KOPT-K1 (cell line): ENCODE data around the gene RPP14.
"Not testable (repeated sequence)": the region's sequence is repeated elsewhere in the genome, so short reads cannot be mapped to it uniquely, and the experiment has no call there.

Experiments
- H3K27ac ChIP-seq: fragments of 200-600 bp; sonication (generic); 2 replicates; pipeline ENCODE4 v1.5.1; 2016; ENCODE audit warnings: antibody characterized with exemption, mild to moderate bottlenecking, low read depth, low read length; ENCODE audit not compliant: poor library complexity, severe bottlenecking
- H3K36me3 ChIP-seq: fragments of 200-600 bp; sonication (generic); 2 replicates; pipeline ENCODE4 v1.5.1; 2017; ENCODE audit warnings: antibody characterized with exemption, mild to moderate bottlenecking, low read length, moderate library complexity; ENCODE audit not compliant: insufficient read depth
- H3K9me3 ChIP-seq: fragments of 200-600 bp; sonication (generic); 2 replicates; pipeline ENCODE4 v1.5.1; 2017; ENCODE audit warnings: antibody characterized with exemption, low read length, mild to moderate bottlenecking; ENCODE audit not compliant: insufficient read depth, poor library complexity, severe bottlenecking

Gene RPP14

GRCh38 chr3:58305882-58306711, at the start of gene RPP14, which contains the start of gene HTD2:
Gene RPP14, plus strand, starts transcription at chr3:58306245. Its CDS starts 4,085 bp downstream, at chr3:58310330.
Gene HTD2, plus strand, starts transcription at chr3:58306520. Its CDS starts 11,094 bp downstream, at chr3:58317614.
- Histone ChIP-seq H3K9me3 (peaks cover 9% of the 10 kb centered on the region), H3K36me3 (peaks cover 32% of the 10 kb centered on the region)

DNA sequence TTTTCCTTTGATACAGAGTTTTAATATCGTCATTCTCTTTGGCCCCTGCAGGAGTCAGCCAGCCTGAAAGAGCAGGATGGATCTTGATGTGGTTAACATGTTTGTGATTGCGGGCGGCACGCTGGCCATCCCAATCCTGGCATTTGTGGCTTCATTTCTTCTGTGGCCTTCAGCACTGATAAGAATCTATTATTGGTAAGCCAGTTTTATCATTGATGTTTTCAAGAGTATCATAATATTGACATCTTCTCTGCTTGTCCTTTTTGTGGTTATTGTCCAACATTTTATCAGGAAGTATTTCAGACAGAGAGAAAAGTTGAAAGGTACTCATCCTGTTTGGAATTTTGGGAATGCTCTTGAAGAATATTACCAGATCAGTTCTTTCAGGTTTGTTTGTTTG, 49.5 kb upstream of the RPP14 start:
- no peak overlapping the region for H3K27ac ChIP-seq
- no peaks in the 10 kb centered on the region for H3K9me3 ChIP-seq
- no peaks in the 10 kb centered on the region for H3K36me3 ChIP-seq

More at GRCh38 chr3:58305882-58306711, at the start of gene RPP14, which contains the start of gene HTD2:
- H3K27ac ChIP-seq, result peak within 1 kb of the TSS; percentile 92

- Histone ChIP-seq H3K9me3 (no peaks in the 10 kb centered on the region), H3K27ac (no peak overlapping the region), H3K36me3 (no peaks in the 10 kb centered on the region)
Observed at GRCh38 chr3:58258392-58259055, 47.5 kb upstream of the RPP14 start.

- Histone ChIP-seq H3K9me3 (no peaks in the 10 kb centered on the region), H3K27ac (no peak overlapping the region), H3K36me3 (no peaks in the 10 kb centered on the region)
Observed at GRCh38 chr3:58260261-58260731, 45.7 kb upstream of the RPP14 start.

GRCh38 chr3:58260733-58261132, 45.3 kb upstream of the RPP14 start:
- Histone ChIP-seq H3K9me3 (no peaks in the 10 kb centered on the region), H3K27ac (no peak overlapping the region)

DNA sequence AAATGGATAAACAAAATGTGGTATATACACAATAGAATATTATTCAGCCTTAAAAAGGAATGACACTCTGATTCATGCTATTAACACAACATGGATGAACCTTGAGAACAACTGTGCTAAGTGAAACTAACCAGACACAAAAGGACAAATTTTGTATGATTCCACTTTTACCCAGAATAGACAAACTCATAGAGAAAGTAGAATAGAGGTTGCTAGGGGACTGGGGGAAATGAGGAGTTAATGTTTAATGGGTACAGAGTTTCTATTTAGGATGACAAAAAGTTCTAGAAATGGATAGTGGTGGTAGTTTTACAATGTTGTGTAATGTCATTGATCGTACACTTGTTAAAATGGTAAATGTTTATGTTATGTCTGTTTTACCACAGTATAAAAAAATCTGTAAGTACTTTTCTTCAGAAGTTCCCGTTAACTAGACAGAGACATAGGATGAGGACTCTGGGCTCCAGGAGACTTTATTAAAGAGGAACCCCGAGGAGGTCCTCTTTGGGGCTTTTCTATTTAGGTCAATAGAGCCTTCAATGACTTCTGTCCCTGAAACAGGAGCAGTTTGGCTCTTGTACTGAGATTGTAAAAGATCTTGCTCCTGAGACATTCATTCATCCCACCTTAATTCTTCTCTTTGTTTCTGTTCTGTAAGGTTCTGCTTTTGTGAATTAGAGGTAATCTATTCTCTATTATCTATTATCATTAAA, 43.9 kb upstream of the RPP14 start:
- no peaks in the 10 kb centered on the region for H3K9me3 ChIP-seq
- H3K27ac ChIP-seq, result no peak overlapping the region
- no peaks in the 10 kb centered on the region for H3K36me3 ChIP-seq

More at GRCh38 chr3:58260733-58261132, 45.3 kb upstream of the RPP14 start:
- H3K36me3 ChIP-seq, result no peaks in the 10 kb centered on the region

DNA sequence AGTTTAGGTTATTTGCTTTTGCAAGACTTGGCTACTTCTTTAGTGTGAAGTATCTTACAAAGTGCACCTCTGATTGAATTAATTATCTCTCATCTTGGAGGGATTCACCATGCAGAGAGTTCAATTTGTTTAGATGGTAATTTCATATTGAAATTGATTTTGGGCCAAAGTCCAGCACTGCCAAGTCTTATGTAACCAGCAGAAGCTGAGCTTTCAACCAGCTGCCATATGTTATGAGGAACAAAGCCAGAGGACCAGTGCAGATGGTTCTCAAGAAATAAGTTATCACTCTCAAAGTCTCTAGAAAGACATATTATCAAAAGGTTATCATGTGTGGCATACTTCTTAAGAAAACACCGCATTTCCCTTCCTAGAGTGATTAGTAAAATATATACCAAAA, 39.5 kb upstream of the RPP14 start:
- no peaks in the 10 kb centered on the region for H3K36me3 ChIP-seq
- H3K27ac ChIP-seq, result no peak overlapping the region

GRCh38 chr3:58267543-58267942, 38.5 kb upstream of the RPP14 start:
- H3K27ac ChIP-seq, H3K36me3 ChIP-seq, H3K9me3 ChIP-seq: not testable (repeated sequence)

More for the DNA sequence above, 39.5 kb upstream of the RPP14 start:
- H3K9me3 ChIP-seq, result no peaks in the 10 kb centered on the region

DNA sequence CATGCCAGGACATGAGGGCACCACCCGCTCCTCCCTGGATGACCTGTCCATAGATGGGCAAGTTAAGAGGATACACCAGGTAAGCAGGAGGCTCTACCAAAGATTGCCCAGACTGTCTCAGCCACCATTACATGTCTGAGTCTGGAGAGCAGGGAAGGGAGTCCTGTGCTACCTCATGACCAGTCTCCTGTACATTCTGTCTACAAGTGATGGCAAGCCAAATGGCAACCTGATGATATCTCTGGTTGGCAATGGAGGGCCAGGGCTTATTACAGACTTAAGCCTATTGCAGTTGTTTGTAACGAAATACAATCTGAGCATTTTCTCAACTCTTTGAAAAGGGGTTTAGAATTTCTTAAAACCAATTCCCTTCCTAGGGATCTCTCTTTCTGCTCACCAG, 36.7 kb upstream of the RPP14 start:
- no peaks in the 10 kb centered on the region for H3K36me3 ChIP-seq
- no peak overlapping the region for H3K27ac ChIP-seq
- H3K9me3 ChIP-seq, result no peaks in the 10 kb centered on the region

GRCh38 chr3:58270485-58270884, 35.6 kb upstream of the RPP14 start:
- Histone ChIP-seq H3K27ac (no peak overlapping the region), H3K36me3 (no peaks in the 10 kb centered on the region), H3K9me3 (no peaks in the 10 kb centered on the region)

GRCh38 chr3:58271901-58272501, 34.0 kb upstream of the RPP14 start:
- no peak overlapping the region for H3K27ac ChIP-seq
- H3K9me3 ChIP-seq, result no peaks in the 10 kb centered on the region
- H3K36me3 ChIP-seq, result no peaks in the 10 kb centered on the region

GRCh38 chr3:58272891-58273290, 33.2 kb upstream of the RPP14 start:
- Histone ChIP-seq H3K27ac (no peak overlapping the region), H3K36me3 (no peaks in the 10 kb centered on the region), H3K9me3 (no peaks in the 10 kb centered on the region)

GRCh38 chr3:58273362-58273761, 32.7 kb upstream of the RPP14 start:
- H3K27ac ChIP-seq, H3K36me3 ChIP-seq, H3K9me3 ChIP-seq: not testable (repeated sequence)

GRCh38 chr3:58274027-58274614, 31.9 kb upstream of the RPP14 start:
- Histone ChIP-seq H3K27ac (no peak overlapping the region), H3K9me3 (no peaks in the 10 kb centered on the region), H3K36me3 (no peaks in the 10 kb centered on the region)
